HG02623 (cell line): ENCODE measurements around the gene SUMF2.
A peak's percentile ranks its signal among the peaks of the same experiment; 100 is the strongest.
"Not testable (repeated sequence)": the region's sequence is repeated elsewhere in the genome, so short reads cannot be mapped to it uniquely, and the experiment has no call there.

Experiments
- ATAC-seq: cut with Tn5 transposase; IDR thresholded peaks from one replicate; pipeline ENCODE4 v1.9.1; 2021; ENCODE audit warnings: moderate library complexity; ENCODE audit not compliant: unreplicated experiment

Gene SUMF2

GRCh38 chr7:56105508-56105907 lies 41.4 kb downstream of the SUMF2 start:
- ATAC-seq, result no peak

- ATAC-seq, result peak; percentile 100
These were observed 42.3 kb downstream of the SUMF2 start, which contains the start of gene CHCHD2 for GRCh38 chr7:56106108-56107073. Gene CHCHD2 (minus strand): TSS chr7:56106476. CDS start chr7:56106413, 63 bp downstream.

- ATAC-seq, result no peak
These were observed 43.8 kb downstream of the SUMF2 start for GRCh38 chr7:56107954-56108258.

GRCh38 chr7:56110611-56111010 lies 46.5 kb downstream of the SUMF2 start:
- ATAC-seq, result no peak

- ATAC-seq, result not testable (repeated sequence)
These were observed 48.2 kb downstream of the SUMF2 start for GRCh38 chr7:56112244-56112643.

GRCh38 chr7:56115852-56116538 lies 51.9 kb downstream of the SUMF2 start, which contains the start of gene NUPR2:
Gene NUPR2 (minus strand): TSS chr7:56116417. CDS start chr7:56116314, 103 bp downstream.
- no peak for ATAC-seq

GRCh38 chr7:56121440-56121839 lies 57.4 kb downstream of the SUMF2 start:
- ATAC-seq, result no peak

GRCh38 chr7:56124981-56125380 lies 60.9 kb downstream of the SUMF2 start:
- ATAC-seq, result no peak

- ATAC-seq, result no peak
These were observed 61.7 kb downstream of the SUMF2 start for GRCh38 chr7:56125831-56126230.

GRCh38 chr7:56127241-56127975 lies 63.3 kb downstream of the SUMF2 start:
- no peak for ATAC-seq
